K562 (cell line): ENCODE data around the gene DMRTC1B. TPM values are rescaled to one million over a fixed set of nuclear protein-coding genes. Genes with fewer than 3 reads are reported as not detected.
"Not testable (repeated sequence)": the region's sequence is repeated elsewhere in the genome, so short reads cannot be mapped to it uniquely, and the experiment has no call there.

Experiments used
- ATAC-seq: fragments of 200-7000 bp; cut with Tn5 transposase; 3 replicates; pipeline ENCODE4 v1.9.1; 2020; ENCODE audit warnings: moderate library complexity
- BruUV-seq: library from RNA; stranded (reverse); fragments of 400-500 nt; replicated peaks from 2 replicates; lab custom pipeline; 2021; lab: Mats Ljungman, UMichigan
- CTCF ChIA-PET: fragments of 300-600 bp; formaldehyde crosslinking; extraction: SDS; loops from one replicate; lab custom pipeline; 2021; ENCODE audit warnings: low intra/inter-chr PET ratio; lab: Yijun Ruan, JAX
- POLR2A ChIA-PET: fragments of 300-600, 350-650 bp; sonication (Branson Sonifier 250); formaldehyde crosslinking; extraction: SDS; loops from one replicate; lab custom pipeline; 2021; ENCODE audit warnings: antibody characterized with exemption, inconsistent platforms; lab: Yijun Ruan, JAX
- DNase-seq, 4 experiments: peaks; one replicate each; pipeline versions ENCODE4 v3.0.0 to v3.0.0-alpha.2; 2011 to 2018; ENCODE audit warnings: low spot score in 3 of 4, mixed read lengths in 3 of 4; ENCODE audit errors: extremely low read depth in 1 of 4
- FAIRE-seq: peaks from 2 replicates; lab custom pipeline; 2011; peaks lifted over from hg19 to GRCh38; lab: Jason Lieb, UNC
- H2AFZ ChIP-seq: 2 replicates; pipeline ENCODE4 v1.6.0; 2011; ENCODE audit warnings: low read depth, low read length, control low read depth, inconsistent platforms
- H3K27ac ChIP-seq: fragments of 200-600 bp; 3 replicates; pipeline ENCODE4 v1.8.0; 2011; ENCODE audit warnings: low read depth, mild to moderate bottlenecking, control low read depth, inconsistent platforms, low read length, moderate library complexity, mixed read lengths; ENCODE audit errors: extremely low read depth
- H3K27me3 ChIP-seq, 2 experiments: fragments of 300-600 bp in 1 of 2; 2 replicates in 1 of 2; 3 replicates in 1 of 2; pipeline versions ENCODE4 v1.6.0 to v1.8.0; 2011; ENCODE audit warnings: inconsistent platforms in 2 of 2, low read length in 2 of 2, mild to moderate bottlenecking in 1 of 2, mixed read lengths in 1 of 2, moderate library complexity in 1 of 2; ENCODE audit not compliant: control insufficient read depth in 2 of 2, insufficient read depth in 2 of 2
- H3K36me3 ChIP-seq: fragments of 300-600 bp; 3 replicates; pipeline ENCODE4 v1.8.0; 2011; ENCODE audit warnings: mild to moderate bottlenecking, low read length, inconsistent platforms; ENCODE audit not compliant: control insufficient read depth, insufficient read depth
- H3K4me1 ChIP-seq, 2 experiments: fragments of 200-600 bp in 1 of 2; replicated peaks in 1 of 2; 2 replicates in 1 of 2; 3 replicates in 1 of 2; pipeline versions ENCODE4 v1.5.1 to v1.8.0; 2011; ENCODE audit warnings: inconsistent platforms in 2 of 2, low read length in 2 of 2, mild to moderate bottlenecking in 1 of 2, mixed read lengths in 1 of 2, moderate library complexity in 1 of 2; ENCODE audit not compliant: control insufficient read depth in 2 of 2, insufficient read depth in 2 of 2
- H3K4me2 ChIP-seq: 2 replicates; pipeline ENCODE4 v1.6.1; 2011; ENCODE audit warnings: low read length, control low read depth, inconsistent platforms, mixed read lengths; ENCODE audit not compliant: insufficient read depth
- H3K4me3 ChIP-seq: fragments of 200-600 bp; sonication (generic), shearing (Covaris generic); 2 replicates; pipeline ENCODE4 v1.5.1; 2016; ENCODE audit warnings: control low read depth, inconsistent platforms
- H3K79me2 ChIP-seq: fragments of 200-600 bp; 3 replicates; pipeline ENCODE4 v1.8.0; 2011; ENCODE audit warnings: low read length, inconsistent platforms; ENCODE audit not compliant: control insufficient read depth, insufficient read depth
- H3K9ac ChIP-seq, 2 experiments: 2 replicates each; pipeline versions ENCODE4 v1.6.0 to v1.6.1; 2011; ENCODE audit warnings: low read depth in 2 of 2, low read length in 2 of 2, control low read depth in 1 of 2, inconsistent platforms in 1 of 2, mild to moderate bottlenecking in 1 of 2, mixed read lengths in 1 of 2; ENCODE audit not compliant: insufficient read depth in 1 of 2
- H3K9me1 ChIP-seq: one replicate; pipeline ENCODE4 v1.6.0; 2011; ENCODE audit warnings: inconsistent platforms, mild to moderate bottlenecking, low read length, moderate library complexity; ENCODE audit not compliant: control insufficient read depth, insufficient read depth
- H3K9me3 ChIP-seq: replicated peaks from 2 replicates; pipeline ENCODE4 v1.5.1; 2011; ENCODE audit warnings: low read depth, low read length, inconsistent platforms; ENCODE audit not compliant: control insufficient read depth, insufficient read depth
- H4K20me1 ChIP-seq: replicated peaks from 2 replicates; pipeline ENCODE4 v1.6.1; 2011; ENCODE audit warnings: low read length, inconsistent platforms, mixed read lengths; ENCODE audit not compliant: control insufficient read depth, insufficient read depth
- WGBS: fragments of 100-300 bp; shearing (Covaris generic); methylation state at CpG from one replicate; pipeline ENCODE4 v1.1.6; 2016; ENCODE audit warnings: low coverage, mixed read lengths; ENCODE audit not compliant: insufficient coverage; ENCODE audit errors: missing lambda C conversion rate; 5-methylcytosine and 5-hydroxymethylcytosine counted together
- in situ Hi-C: fragments of 300-500 bp; cut with MboI; formaldehyde crosslinking; loops from 4 replicates; pipeline ENCODE4 v1.15.0; 2018; ENCODE audit warnings: inconsistent platforms, mixed read lengths
- intact Hi-C: fragments of 100-400 bp; cut with micrococcal nuclease; formaldehyde crosslinking; loops from 2 replicates; pipeline ENCODE4 v1.14.2; 2022
- polyA plus RNA-seq, 8 experiments: library from polyadenylated mRNA; depleted of rRNA in 4 of 8; stranded (reverse) in 5 of 8; unstranded in 3 of 8; fragments of >200 nt; fragmentation: Nextera tagmentation in 2 of 8; fragmentation: Illumina TruSeq in 1 of 8; extraction: Ambion mirVana in 2 of 8; extraction: Trizol in 1 of 8; gene quantifications; 2 replicates each; pipeline versions ENCODE4 v1.2.1 to v1.2.3, GENCODE V29; 2011 to 2014; ENCODE audit warnings: inconsistent platforms in 1 of 8, missing spikeins in 1 of 8
- total RNA-seq, 7 experiments: library from RNA; depleted of rRNA in 6 of 7; stranded (reverse); fragments of >200 nt in 6 of 7; fragmentation: Illumina TruSeq in 2 of 7; extraction: Trizol in 2 of 7; gene quantifications; 2 replicates each; pipeline versions ENCODE4 v1.2.1 to v1.2.3, GENCODE V29; 2011 to 2021; ENCODE audit warnings: low replicate concordance in 1 of 7

Gene DMRTC1B
- total and polyA plus RNA-seq, 9 of the 15 experiments (the other 6 are each of a cell fraction or from before 2014, with no cell fraction given), result 0.11 to 0.12 TPM; not detected in 7

- H2AFZ ChIP-seq, BruUV-seq, in situ Hi-C loops, H3K4me1 ChIP-seq, H3K9ac ChIP-seq, FAIRE-seq, DNase-seq, H3K36me3 ChIP-seq, H3K9me3 ChIP-seq, CTCF ChIA-PET, H3K9me1 ChIP-seq, H3K27ac ChIP-seq, H3K79me2 ChIP-seq, H4K20me1 ChIP-seq, H3K4me3 ChIP-seq, intact Hi-C loops, POLR2A ChIA-PET, H3K4me2 ChIP-seq, H3K27me3 ChIP-seq: not testable (repeated sequence)
- no CpG with 5 or more reads among the region's 1 CpG for WGBS
- ATAC-seq, result peak; percentile 70; the same call in 2 of the 3 replicates
These were observed 11.5 kb downstream of the DMRTC1B start for GRCh38 chrX:72788142-72788541.

GRCh38 chrX:72790390-72790789 lies 13.7 kb downstream of the DMRTC1B start:
- H3K9ac ChIP-seq, H3K27me3 ChIP-seq, intact Hi-C loops, BruUV-seq, POLR2A ChIA-PET, H4K20me1 ChIP-seq, CTCF ChIA-PET, FAIRE-seq, H2AFZ ChIP-seq, DNase-seq, H3K4me2 ChIP-seq, H3K4me1 ChIP-seq, H3K79me2 ChIP-seq, H3K27ac ChIP-seq, H3K36me3 ChIP-seq, in situ Hi-C loops, ATAC-seq, H3K4me3 ChIP-seq, H3K9me1 ChIP-seq, H3K9me3 ChIP-seq: not testable (repeated sequence)
- WGBS, result 0% methylated on average over 1 of the region's 3 CpGs

GRCh38 chrX:72808110-72808509 lies 31.4 kb downstream of the DMRTC1B start, which contains the start of gene FAM236D:
TSS of gene FAM236D (minus strand) at chrX:72808210. CDS start at chrX:72808110, 100 bp downstream.
- H3K36me3 ChIP-seq, H4K20me1 ChIP-seq, H3K4me1 ChIP-seq, H3K27ac ChIP-seq, H3K9me1 ChIP-seq, H3K27me3 ChIP-seq, BruUV-seq, FAIRE-seq, DNase-seq, H3K79me2 ChIP-seq, H3K4me3 ChIP-seq, H3K9me3 ChIP-seq, H3K4me2 ChIP-seq, CTCF ChIA-PET, ATAC-seq, in situ Hi-C loops, H2AFZ ChIP-seq, POLR2A ChIA-PET, H3K9ac ChIP-seq, intact Hi-C loops: not testable (repeated sequence)
- WGBS, result no CpG with 5 or more reads among the region's 13 CpGs

- H3K36me3 ChIP-seq, ATAC-seq, FAIRE-seq: not testable (repeated sequence)
These were observed 54.0 kb downstream of the DMRTC1B start for GRCh38 chrX:72830701-72831100.

More at GRCh38 chrX:72830701-72831100, 54.0 kb downstream of the DMRTC1B start:
- H3K79me2 ChIP-seq, H3K4me3 ChIP-seq, H2AFZ ChIP-seq, H3K27ac ChIP-seq, intact Hi-C loops, H3K9ac ChIP-seq, POLR2A ChIA-PET, H3K4me2 ChIP-seq, in situ Hi-C loops, H3K9me1 ChIP-seq, CTCF ChIA-PET, H3K4me1 ChIP-seq, H3K27me3 ChIP-seq, H3K9me3 ChIP-seq, H4K20me1 ChIP-seq, DNase-seq, BruUV-seq: not testable (repeated sequence)
- no CpG with 5 or more reads among the region's 13 CpGs for WGBS
